Limb (tissue), 2 donors: ENCODE data around the gene PSMD13.

Experiments used
- DNase-seq, 2 donors: peaks; one replicate each; pipeline ENCODE4 v3.0.0-alpha.2; 2016; ENCODE audit errors: extremely low spot score in 2 of 2

Gene PSMD13

DNA sequence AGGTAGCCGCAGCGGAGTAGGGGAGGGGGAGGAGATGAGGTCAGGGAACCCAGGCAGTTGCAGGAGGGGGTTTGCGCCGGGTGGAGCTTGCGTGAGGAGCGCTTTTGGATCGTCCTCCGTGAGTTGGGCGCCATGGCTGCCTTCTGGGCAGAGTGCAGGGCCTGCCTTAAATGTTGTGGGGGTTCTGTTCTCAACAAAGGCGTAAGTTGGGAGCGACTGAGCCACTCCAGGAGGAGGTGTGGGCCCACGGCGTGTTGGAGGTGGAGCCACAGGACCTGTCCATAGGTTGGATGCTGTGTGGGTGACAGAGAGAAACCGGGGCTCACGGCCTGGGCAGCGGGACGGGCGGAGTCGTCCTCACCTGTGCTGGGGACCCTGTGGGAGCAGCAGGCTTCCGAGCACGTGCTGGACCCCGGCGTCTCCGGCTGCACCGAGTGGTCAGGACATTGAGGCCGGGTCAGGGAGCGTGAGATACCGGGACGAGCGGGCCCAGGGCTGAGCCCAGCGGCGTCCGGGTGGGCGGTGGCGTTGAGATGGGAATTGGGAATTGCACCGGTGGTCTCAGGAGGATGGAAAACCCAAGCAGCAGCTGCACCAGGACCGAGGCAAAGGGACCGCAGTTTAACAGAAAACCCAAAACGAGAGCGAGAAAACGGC, 51.2 kb downstream of the PSMD13 start:
- peak in 1 of 2 donors; percentile 29 for DNase-seq

- DNase-seq, result peak in 1 of 2 donors; percentile 65
Observed at GRCh38 chr11:288478-289397, 52.0 kb downstream of the PSMD13 start, which contains the start of gene PGGHG. Gene PGGHG, plus strand, starts transcription at chr11:289126. Its CDS starts 691 bp downstream, at chr11:289817.

- DNase-seq, result no peak
Observed at GRCh38 chr11:289398-289711, 52.6 kb downstream of the PSMD13 start.

GRCh38 chr11:289712-290620, 53.2 kb downstream of the PSMD13 start:
- no peak for DNase-seq

DNA sequence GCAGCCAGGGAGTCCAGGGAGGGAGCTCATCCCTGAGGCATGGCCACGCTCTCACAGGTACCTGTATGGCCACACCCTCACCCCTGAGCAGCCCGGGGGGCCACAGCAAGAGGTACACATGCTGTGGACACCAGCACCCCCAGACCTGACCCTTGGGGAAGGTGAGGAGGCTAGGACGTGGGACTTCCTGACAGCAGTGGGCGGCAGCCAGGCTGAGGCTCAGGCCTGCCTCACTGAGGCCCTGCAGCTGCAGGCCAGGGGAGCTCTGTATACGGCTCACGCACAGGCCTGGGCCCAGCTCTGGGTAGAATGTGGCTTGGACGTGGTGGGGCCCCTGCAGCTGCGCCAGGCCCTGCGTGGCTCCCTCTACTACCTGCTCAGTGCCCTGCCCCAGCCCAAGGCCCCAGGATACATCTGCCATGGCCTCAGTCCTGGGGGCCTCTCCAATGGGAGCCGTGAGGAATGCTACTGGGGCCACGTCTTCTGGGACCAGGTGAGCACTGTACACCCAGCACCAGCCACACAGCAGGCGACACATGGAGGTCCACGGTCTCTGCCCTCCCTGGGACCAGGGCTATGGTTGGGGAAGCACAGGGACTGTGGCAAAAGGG, 54.0 kb downstream of the PSMD13 start:
- DNase-seq, result no peak

DNA sequence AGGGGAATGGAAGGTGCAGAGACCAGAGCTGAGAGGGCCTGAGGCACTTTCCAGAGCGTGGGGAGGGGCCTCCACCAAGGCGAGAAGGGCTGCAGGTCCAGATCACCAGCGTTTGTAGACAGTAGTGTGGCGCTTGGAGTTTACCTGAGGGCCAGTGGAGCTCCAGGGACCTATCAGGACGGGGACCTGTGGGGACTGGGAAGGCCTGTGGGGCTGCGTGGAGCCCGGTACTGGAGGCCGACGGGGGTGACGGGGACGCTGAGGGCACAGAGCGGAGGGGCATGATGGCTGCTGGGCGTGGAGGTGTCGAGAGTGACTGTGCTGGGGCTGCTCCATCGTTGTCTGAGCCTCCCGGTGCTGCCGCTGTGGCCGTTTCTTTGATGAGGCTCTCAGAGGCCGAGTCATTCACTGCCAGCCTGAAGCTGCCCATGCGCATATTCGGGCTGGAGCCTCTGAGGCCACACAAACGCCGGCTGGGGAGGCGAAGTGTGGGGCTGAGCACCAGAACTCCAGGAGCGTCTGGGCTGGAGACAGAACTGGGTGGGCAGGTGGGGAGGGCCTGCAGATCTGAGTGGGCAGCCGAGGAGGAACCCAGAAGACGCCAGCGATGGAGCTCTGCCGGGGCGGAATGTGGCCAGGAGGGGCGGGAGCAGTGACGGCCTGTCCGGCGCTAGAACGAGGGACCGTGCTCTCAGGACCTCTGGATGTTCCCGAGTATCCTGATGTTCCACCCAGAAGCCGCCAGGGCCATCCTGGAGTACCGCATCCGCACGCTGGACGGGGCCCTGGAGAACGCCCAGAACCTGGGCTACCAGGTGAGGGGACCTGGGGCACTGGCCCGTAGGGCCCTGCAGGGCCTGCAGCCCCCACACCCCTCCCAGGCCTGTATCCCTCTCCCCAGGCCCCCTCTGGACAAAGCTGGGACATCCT, 54.8 kb downstream of the PSMD13 start:
- DNase-seq, result no peak

- DNase-seq, result peak in 1 of 2 donors; percentile 24
Observed at GRCh38 chr11:292211-293121, 55.7 kb downstream of the PSMD13 start.

DNA sequence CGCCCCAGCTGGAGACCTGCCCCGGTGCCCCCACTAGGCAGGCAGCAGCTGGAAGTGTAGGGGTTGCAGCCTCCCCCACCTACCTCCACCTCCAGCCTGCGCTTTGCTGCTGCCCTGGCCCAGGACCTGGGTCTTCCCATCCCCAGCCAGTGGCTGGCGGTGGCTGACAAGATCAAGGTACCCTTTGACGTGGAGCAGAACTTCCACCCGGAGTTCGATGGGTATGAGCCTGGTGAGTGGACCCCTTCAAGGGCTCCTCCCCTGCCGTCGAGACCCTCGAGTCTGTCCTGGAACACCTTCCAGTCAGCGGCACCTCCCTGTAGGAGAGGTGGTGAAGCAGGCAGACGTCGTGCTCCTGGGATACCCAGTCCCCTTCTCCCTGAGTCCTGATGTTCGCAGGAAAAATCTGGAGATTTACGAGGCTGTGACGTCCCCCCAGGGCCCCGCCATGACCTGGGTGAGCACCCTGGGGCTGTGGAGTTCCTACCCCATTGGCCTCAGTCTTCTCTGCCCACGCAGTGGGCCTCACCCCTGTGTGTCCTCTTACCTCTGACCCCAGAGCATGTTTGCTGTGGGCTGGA, 56.6 kb downstream of the PSMD13 start:
- peak in 1 of 2 donors; percentile 11 for DNase-seq

- DNase-seq, result peak in 1 of 2 donors; percentile 22
Observed at GRCh38 chr11:293852-294661, 57.3 kb downstream of the PSMD13 start.

DNA sequence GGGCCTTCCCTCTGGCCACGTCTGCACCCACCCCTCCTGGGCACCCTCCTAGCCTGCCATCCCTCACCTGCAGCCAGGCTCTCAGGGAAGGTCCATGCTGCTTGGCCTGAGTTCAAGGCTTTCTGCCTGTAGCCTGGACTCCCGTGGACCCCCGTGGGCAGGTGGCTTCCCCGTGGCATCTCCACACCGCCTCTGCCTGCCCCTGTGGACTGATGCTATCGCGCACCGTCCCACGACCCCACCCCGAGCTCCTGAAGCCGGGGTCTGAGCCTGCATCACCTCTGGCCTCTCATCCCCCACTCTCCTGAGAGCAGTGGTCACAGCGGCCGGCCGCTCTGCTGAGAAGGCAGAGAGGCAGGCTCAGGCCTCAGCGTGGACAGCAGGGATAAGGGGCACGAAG, 58.0 kb downstream of the PSMD13 start:
- DNase-seq, result no peak

GRCh38 chr11:295351-296170, 58.8 kb downstream of the PSMD13 start:
- DNase-seq, result no peak

DNA sequence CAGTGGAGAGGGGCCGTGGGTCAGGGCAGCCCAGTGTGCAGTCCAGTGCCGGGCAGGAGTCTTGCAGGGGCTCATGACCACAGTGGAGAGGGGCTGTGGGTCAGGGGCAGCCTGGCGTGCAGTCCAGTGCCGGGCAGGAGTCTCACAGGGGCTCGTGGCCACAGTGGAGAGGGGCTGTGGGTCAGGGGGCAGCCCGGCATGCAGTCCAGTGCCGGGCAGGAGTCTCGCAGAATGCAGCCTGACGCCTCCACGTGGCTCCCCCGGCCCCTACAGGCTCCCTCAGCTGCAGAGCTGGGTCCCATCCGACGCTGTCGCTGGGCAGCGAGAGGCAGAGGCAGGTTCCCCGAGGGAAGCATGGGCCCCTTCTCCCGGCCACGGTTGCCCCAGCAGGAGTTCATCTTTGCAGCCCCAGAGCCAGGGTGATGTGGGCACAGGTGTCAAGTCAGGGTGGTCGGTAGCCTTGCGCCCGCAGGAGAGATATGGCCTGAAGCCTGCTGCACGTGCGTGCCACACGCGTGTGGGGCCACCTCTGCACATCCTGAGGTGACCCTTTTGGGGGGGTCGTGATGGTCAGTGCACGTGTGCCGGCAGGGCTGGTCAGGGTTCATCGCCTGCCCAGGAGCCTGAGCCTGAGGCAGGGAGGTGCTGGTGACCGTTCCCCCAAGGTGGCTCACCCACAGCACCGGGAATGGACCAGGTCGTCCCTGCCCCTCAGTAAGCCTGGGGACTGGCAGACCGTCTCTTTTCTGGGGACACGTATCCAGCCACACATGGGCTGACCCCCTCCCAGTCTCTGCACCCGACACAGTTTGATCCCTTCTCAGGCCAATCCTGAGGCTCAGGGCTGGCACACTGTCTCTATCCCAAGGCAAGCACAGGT, 59.6 kb downstream of the PSMD13 start:
- no peak for DNase-seq

DNA sequence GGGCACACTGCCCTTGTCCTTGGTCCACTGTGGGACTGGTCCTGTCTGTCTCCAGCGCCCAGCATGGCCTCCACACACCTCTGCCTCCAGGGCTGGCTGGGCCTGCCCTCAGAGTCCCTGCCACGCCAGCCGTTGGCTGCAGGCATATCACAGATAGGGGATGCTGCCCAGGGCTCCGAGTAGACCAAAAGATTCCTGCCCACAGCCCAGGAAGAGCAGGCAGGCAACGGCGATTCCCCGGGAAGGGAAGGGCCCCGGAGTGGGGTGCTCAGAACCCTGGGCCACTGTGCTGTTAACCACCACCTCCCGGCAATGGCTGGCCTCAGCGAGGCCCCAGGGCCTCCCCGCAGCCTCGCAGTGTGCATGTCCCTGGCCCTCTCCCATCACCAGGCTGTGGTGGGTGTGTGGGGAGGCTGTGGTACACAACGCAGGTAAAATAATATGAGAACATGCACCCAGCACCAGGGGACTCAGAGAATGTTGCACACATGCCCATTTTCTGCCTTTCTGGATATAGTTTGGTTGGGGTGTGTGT, 60.3 kb downstream of the PSMD13 start:
- DNase-seq, result no peak

GRCh38 chr11:297586-298405, 61.0 kb downstream of the PSMD13 start:
- no peak for DNase-seq
